RWPE1 (cell line): ENCODE results near the gene RASA1.

Source experiments
- CTCF ChIA-PET: fragments of 350-600 bp; sonication (Branson Sonifier 250); formaldehyde crosslinking; extraction: SDS; loops from one replicate; lab custom pipeline; 2021; lab: Yijun Ruan, JAX
- POLR2A ChIA-PET: fragments of 400-600 bp; formaldehyde crosslinking; extraction: SDS; loops from one replicate; lab custom pipeline; 2020; ENCODE audit warnings: antibody characterized with exemption; ENCODE audit not compliant: low non-redundant PET; lab: Yijun Ruan, JAX
- DNase-seq: peaks from one replicate; pipeline ENCODE4 v3.0.0; 2012; ENCODE audit warnings: low spot score
- H3K27ac ChIP-seq: fragments of 450-650 bp; 2 replicates; pipeline ENCODE4 v1.5.1; 2017
- CTCF ChIP-seq: fragments of 450-650 bp; conservative IDR thresholded peaks from 2 replicates; pipeline ENCODE4 v1.5.1; 2017; ENCODE audit warnings: low read depth, mild to moderate bottlenecking

The RASA1 gene

GRCh38 chr5:87382224-87382623 is 114.5 kb downstream of the RASA1 start:
- TF ChIP-seq CTCF = no peak
- no peak for DNase-seq
- no peak overlapping the region for H3K27ac ChIP-seq
- CTCF ChIA-PET = no interaction called here
- POLR2A ChIA-PET = no interaction called here

- CTCF ChIA-PET = interaction anchor here (0.6 to 0.7 kb wide), 2 partner anchors 33 to 381 kb away, joined by 3 to 4 read pairs; no protein-coding TSS in a partner anchor
- DNase-seq = no peak
- POLR2A ChIA-PET = no interaction called here
- no peak overlapping the region for H3K27ac ChIP-seq
- no peak for TF ChIP-seq CTCF
These were observed 115.5 kb downstream of the RASA1 start for GRCh38 chr5:87383216-87383615.

- CTCF ChIA-PET = no interaction called here
- POLR2A ChIA-PET = no interaction called here
- TF ChIP-seq CTCF = no peak
- DNase-seq = no peak
- H3K27ac ChIP-seq = no peak overlapping the region
These were observed 118.1 kb downstream of the RASA1 start for GRCh38 chr5:87385802-87386201.

GRCh38 chr5:87388129-87388528 is 120.4 kb downstream of the RASA1 start:
- no peak for TF ChIP-seq CTCF
- no peak overlapping the region for H3K27ac ChIP-seq
- CTCF ChIA-PET = no interaction called here
- no peak for DNase-seq
- POLR2A ChIA-PET = no interaction called here

- no peak overlapping the region for H3K27ac ChIP-seq
- POLR2A ChIA-PET = no interaction called here
- CTCF ChIA-PET = interaction anchor here (0.6 to 0.8 kb wide), 2 partner anchors 11 to 646 kb away, joined by 3 read pairs; no protein-coding TSS in a partner anchor
- TF ChIP-seq CTCF = no peak
- DNase-seq = no peak
These were observed 121.8 kb downstream of the RASA1 start for GRCh38 chr5:87389296-87390034.

GRCh38 chr5:87390075-87390474 is 122.4 kb downstream of the RASA1 start:
- ChIA-PET POLR2A (no interaction called here), CTCF (interaction anchor here (0.6 to 0.8 kb wide), 2 partner anchors 10 to 647 kb away, joined by 3 read pairs; no protein-coding TSS in a partner anchor)
- DNase-seq = no peak
- TF ChIP-seq CTCF = no peak
- H3K27ac ChIP-seq = no peak overlapping the region
